CD14-positive monocyte (primary cell): ENCODE measurements around the gene MEIS1. TPM values are rescaled to one million over a fixed set of nuclear protein-coding genes. Genes with fewer than 3 reads are reported as not detected.

ENCODE experiments used
- DNase-seq, 3 donors: peaks; one replicate each; pipeline ENCODE4 v3.0.0-alpha.2; 2011 to 2022
- H2AFZ ChIP-seq: 2 replicates; pipeline ENCODE4 v1.6.0; 2012; ENCODE audit warnings: mild to moderate bottlenecking, low read depth, low read length, inconsistent platforms; ENCODE audit not compliant: insufficient read depth, poor library complexity, severe bottlenecking
- H3K27ac ChIP-seq, 2 donors: 1 replicate in 1 of 2; 2 replicates in 1 of 2; pipeline ENCODE4 v1.5.1; 2012 to 2013; ENCODE audit warnings: low read length in 2 of 2, control low read depth in 1 of 2, inconsistent platforms in 1 of 2, low read depth in 1 of 2, mild to moderate bottlenecking in 1 of 2
- H3K27me3 ChIP-seq, 2 donors: one replicate each; pipeline versions ENCODE4 v1.6.0 to v1.6.1; 2011 to 2013; ENCODE audit warnings: low read length in 2 of 2; ENCODE audit not compliant: control insufficient read depth in 2 of 2, insufficient read depth in 2 of 2
- H3K36me3 ChIP-seq, 2 donors: replicated peaks in 1 of 2; 1 replicate in 1 of 2; 2 replicates in 1 of 2; pipeline versions ENCODE4 v1.5.1 to v1.6.1; 2012 to 2013; ENCODE audit warnings: low read length in 2 of 2, control low read depth in 1 of 2, inconsistent platforms in 1 of 2, mild to moderate bottlenecking in 1 of 2; ENCODE audit not compliant: insufficient read depth in 2 of 2, control insufficient read depth in 1 of 2
- H3K4me1 ChIP-seq, 2 donors: 1 replicate in 1 of 2; 2 replicates in 1 of 2; pipeline versions ENCODE4 v1.5.1 to v1.6.1; 2012 to 2013; ENCODE audit warnings: low read length in 2 of 2, control low read depth in 1 of 2, inconsistent platforms in 1 of 2, mild to moderate bottlenecking in 1 of 2, moderate library complexity in 1 of 2; ENCODE audit not compliant: insufficient read depth in 2 of 2, control insufficient read depth in 1 of 2
- H3K4me2 ChIP-seq: replicated peaks from 2 replicates; pipeline ENCODE3; 2012; ENCODE audit warnings: low read length, moderate library complexity, mild to moderate bottlenecking; ENCODE audit not compliant: poor library complexity, severe bottlenecking; ENCODE audit errors: extremely low read depth
- H3K4me3 ChIP-seq, 3 experiments: fragments of 200-600 bp in 1 of 3; sonication (generic) in 1 of 3; replicated peaks in 1 of 3; 1 replicate in 2 of 3; 2 replicates in 1 of 3; pipeline ENCODE4 v1.5.1; 2011 to 2013; ENCODE audit warnings: low read length in 3 of 3, mild to moderate bottlenecking in 3 of 3, control low read depth in 2 of 3, low read depth in 2 of 3, inconsistent platforms in 1 of 3, moderate library complexity in 1 of 3
- H3K79me2 ChIP-seq: 2 replicates; pipeline ENCODE4 v1.6.0; 2012; ENCODE audit warnings: mild to moderate bottlenecking, control low read depth, inconsistent platforms, low read length, moderate library complexity; ENCODE audit not compliant: insufficient read depth
- H3K9ac ChIP-seq: 2 replicates; pipeline ENCODE4 v1.6.0; 2017; ENCODE audit warnings: low read length, mild to moderate bottlenecking; ENCODE audit not compliant: insufficient read depth, poor library complexity, severe bottlenecking
- H3K9me3 ChIP-seq, 2 donors: replicated peaks in 1 of 2; 1 replicate in 1 of 2; 2 replicates in 1 of 2; pipeline versions ENCODE4 v1.5.1 to v1.6.1; 2012 to 2013; ENCODE audit warnings: low read length in 2 of 2, control low read depth in 1 of 2; ENCODE audit not compliant: control insufficient read depth in 1 of 2, insufficient read depth in 1 of 2
- H4K20me1 ChIP-seq: 2 replicates; pipeline ENCODE4 v1.6.0; 2012; ENCODE audit warnings: mild to moderate bottlenecking, low read length, control low read depth, moderate library complexity; ENCODE audit not compliant: insufficient read depth
- H3K27ac Mint-ChIP-seq, 7 donors: one replicate each; pipeline ENCODE4 v1.8.0; 2020; ENCODE audit warnings: mild to moderate bottlenecking in 7 of 7, mixed read lengths in 7 of 7, moderate library complexity in 6 of 7, inconsistent platforms in 2 of 7
- H3K27me3 Mint-ChIP-seq, 3 donors: one replicate each; pipeline ENCODE4 v1.8.0; 2021 to 2022; ENCODE audit warnings: low read depth in 3 of 3, mild to moderate bottlenecking in 3 of 3, mixed read lengths in 3 of 3, moderate library complexity in 3 of 3, inconsistent platforms in 1 of 3
- H3K36me3 Mint-ChIP-seq, 2 donors: one replicate each; pipeline ENCODE4 v1.8.0; 2020; ENCODE audit warnings: mixed read lengths in 2 of 2, inconsistent platforms in 1 of 2, mild to moderate bottlenecking in 1 of 2
- H3K4me1 Mint-ChIP-seq: one replicate; pipeline ENCODE4 v1.8.0; 2020; ENCODE audit warnings: mild to moderate bottlenecking, mixed read lengths
- H3K4me3 Mint-ChIP-seq, 2 donors: one replicate each; pipeline ENCODE4 v1.8.0; 2020; ENCODE audit warnings: mild to moderate bottlenecking in 2 of 2, mixed read lengths in 2 of 2, moderate library complexity in 1 of 2
- H3K9me3 Mint-ChIP-seq, 7 donors: one replicate each; pipeline ENCODE4 v1.8.0; 2020 to 2022; ENCODE audit warnings: mixed read lengths in 7 of 7, mild to moderate bottlenecking in 6 of 7, moderate library complexity in 6 of 7, inconsistent platforms in 2 of 7
- CTCF ChIP-seq: fragments of 200-600 bp; IDR thresholded peaks from one replicate; pipeline ENCODE4 v1.8.0; 2022; ENCODE audit warnings: antibody characterized with exemption, mild to moderate bottlenecking
- WGBS: methylation state at CpG from one replicate; pipeline ENCODE4 v1.1.5; 2013; ENCODE audit warnings: missing lambda C conversion rate; ENCODE audit not compliant: insufficient coverage; 5-methylcytosine and 5-hydroxymethylcytosine counted together
- intact Hi-C, 2 donors: fragments of 100-400 bp; cut with micrococcal nuclease; formaldehyde crosslinking; loops; one replicate each; pipeline versions ENCODE4 v1.15.0 to v1.15.1; 2023
- polyA plus RNA-seq, 3 donors: library from polyadenylated mRNA; depleted of rRNA in 1 of 3; unstranded in 2 of 3; stranded (reverse) in 1 of 3; fragments of 300-500 nt in 2 of 3; fragments of >200 nt in 1 of 3; fragmentation: Illumina TruSeq in 2 of 3; gene quantifications; 1 replicate in 2 of 3; 2 replicates in 1 of 3; pipeline ENCODE4 v1.2.3, GENCODE V29; 2012 to 2021

MEIS1 gene
- polyA plus RNA-seq, 3 donors = 0.09 to 0.40 TPM; not detected in 1

- H4K20me1 ChIP-seq = no peaks in the 10 kb centered on the region
- Mint-ChIP-seq H3K4me1 (peaks cover 11% of the 10 kb centered on the region), H3K27me3 (peaks cover 0 to 1% (median 0%) of the 10 kb centered on the region in 3 donors), H3K4me3 (no peak overlapping the region), H3K9me3 (peaks cover 0 to 3% (median 0%) of the 10 kb centered on the region in 7 donors), H3K36me3 (no peaks in the 10 kb centered on the region), H3K27ac (no peak overlapping the region)
- DNase-seq = no peak
- TF ChIP-seq CTCF = no peak
- H3K36me3 ChIP-seq = no peaks in the 10 kb centered on the region
- no peaks in the 10 kb centered on the region for H3K9me3 ChIP-seq
- H3K4me2 ChIP-seq = peak overlapping the region; percentile 57
- no peaks in the 10 kb centered on the region for H3K27me3 ChIP-seq
- H3K4me3 ChIP-seq = no peak overlapping the region
- WGBS = 76% methylated on average over 9 of the region's 13 CpGs
- intact Hi-C loops = no loop called here
- H3K79me2 ChIP-seq = no peaks in the 10 kb centered on the region
- H3K4me1 ChIP-seq = peaks cover 4 to 15% of the 10 kb centered on the region in 2 donors
- H3K27ac ChIP-seq = no peak overlapping the region
- peak overlapping the region; percentile 62 for H2AFZ ChIP-seq
- H3K9ac ChIP-seq = no peak overlapping the region
Observed at GRCh38 chr2:66507673-66508201, 72.8 kb downstream of the MEIS1 start.

- H3K36me3 ChIP-seq = no peaks in the 10 kb centered on the region
- H4K20me1 ChIP-seq = no peaks in the 10 kb centered on the region
- H3K27me3 Mint-ChIP-seq = peaks cover 0 to 1% (median 0%) of the 10 kb centered on the region in 3 donors
- H3K27ac ChIP-seq = no peak overlapping the region
- H3K4me3 Mint-ChIP-seq = peak overlapping the region; percentile 69 to 84
- H3K9me3 Mint-ChIP-seq = peaks cover 0 to 3% (median 0%) of the 10 kb centered on the region in 7 donors
- TF ChIP-seq CTCF = no peak
- H3K9ac ChIP-seq = peak overlapping the region; percentile 28
- peak in 2 of 3 donors; percentile 2 to 4 for DNase-seq
- intact Hi-C loops = no loop called here
- peak overlapping the region; percentile 57 for H3K4me2 ChIP-seq
- no peaks in the 10 kb centered on the region for H3K79me2 ChIP-seq
- 28% methylated on average over 12 of the region's 17 CpGs for WGBS
- no peaks in the 10 kb centered on the region for H3K9me3 ChIP-seq
- no peak overlapping the region for H3K27ac Mint-ChIP-seq
- no peaks in the 10 kb centered on the region for H3K27me3 ChIP-seq
- H3K4me1 ChIP-seq = peaks cover 4 to 15% of the 10 kb centered on the region in 2 donors
- no peaks in the 10 kb centered on the region for H3K36me3 Mint-ChIP-seq
- peak overlapping the region in 2 of 3 experiments; percentile 3 to 54 for H3K4me3 ChIP-seq
- peak overlapping the region; percentile 62 for H2AFZ ChIP-seq
- H3K4me1 Mint-ChIP-seq = peaks cover 11% of the 10 kb centered on the region
Observed at GRCh38 chr2:66508484-66509071, 73.7 kb downstream of the MEIS1 start.
